Measurements from ENCODE around the gene RAB7B.
A peak's percentile ranks its signal among the peaks of the same experiment; 100 is the strongest.
"Not testable (repeated sequence)": the region's sequence is repeated elsewhere in the genome, so short reads cannot be mapped to it uniquely, and the experiment has no call there.

The RAB7B gene, protein sequence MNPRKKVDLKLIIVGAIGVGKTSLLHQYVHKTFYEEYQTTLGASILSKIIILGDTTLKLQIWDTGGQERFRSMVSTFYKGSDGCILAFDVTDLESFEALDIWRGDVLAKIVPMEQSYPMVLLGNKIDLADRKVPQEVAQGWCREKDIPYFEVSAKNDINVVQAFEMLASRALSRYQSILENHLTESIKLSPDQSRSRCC

GRCh38 chr1:206002871-206003801 lies at the start of gene RAB7B:
RAB7B (minus strand) TSS chr1:206003395; CDS start chr1:205994135, 9,260 bp downstream.
- DNase-seq, result peak; percentile 81

DNA sequence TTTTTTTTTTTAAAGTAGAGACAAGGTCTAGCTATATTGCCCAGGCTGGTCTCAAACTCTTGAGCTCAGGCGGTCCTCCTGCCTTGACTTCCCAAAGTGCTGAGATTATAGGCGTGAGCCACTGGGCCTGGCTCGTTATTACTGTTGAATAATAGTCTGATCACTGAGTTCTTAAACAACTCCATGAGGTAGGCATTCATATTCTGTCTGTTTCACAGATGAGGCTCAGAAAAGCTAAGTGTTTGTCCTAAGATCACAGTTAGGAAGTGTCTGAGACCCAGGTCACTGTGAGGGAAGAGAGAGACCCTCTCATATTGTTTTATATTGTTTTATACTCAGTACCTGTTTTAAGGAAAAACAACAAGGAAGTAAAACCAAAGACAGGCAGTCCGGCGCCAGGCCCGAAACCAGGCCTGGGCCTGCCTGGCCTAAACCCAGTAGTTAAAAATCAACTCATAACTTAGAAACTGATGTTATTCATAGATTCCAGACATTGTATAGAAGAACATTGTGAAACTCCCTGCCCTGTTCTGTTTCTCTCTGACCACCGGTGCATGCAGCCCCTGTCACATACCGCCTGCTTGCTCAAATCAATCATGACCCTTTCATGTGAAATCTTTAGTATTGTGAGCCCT lies 49.2 kb upstream of the RAB7B start:
- DNase-seq, result not testable (repeated sequence)

- no peak for DNase-seq
Measured at GRCh38 chr1:206050655-206051235, 47.5 kb upstream of the RAB7B start.

- no peak for DNase-seq
Measured at GRCh38 chr1:206049919-206050600, 46.9 kb upstream of the RAB7B start.

DNA sequence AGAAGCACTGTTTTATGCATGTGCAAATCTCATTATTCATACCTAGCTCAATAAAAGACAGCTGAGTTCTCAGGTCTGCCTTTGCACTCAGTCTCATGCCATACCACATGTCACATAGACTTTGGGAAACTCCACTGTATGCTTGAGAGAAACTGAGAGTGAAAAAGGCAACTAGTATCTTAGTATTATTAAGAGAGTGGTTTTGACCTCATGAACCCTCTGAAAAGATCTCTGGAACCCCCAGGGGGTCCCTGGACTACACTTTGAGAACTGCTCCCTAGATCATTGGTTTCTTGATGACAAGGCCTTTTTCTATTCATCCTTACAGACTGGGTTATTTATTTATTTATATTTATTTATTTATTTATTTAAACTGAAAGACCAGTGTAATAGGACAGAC lies 46.1 kb upstream of the RAB7B start:
- DNase-seq, result no peak

DNA sequence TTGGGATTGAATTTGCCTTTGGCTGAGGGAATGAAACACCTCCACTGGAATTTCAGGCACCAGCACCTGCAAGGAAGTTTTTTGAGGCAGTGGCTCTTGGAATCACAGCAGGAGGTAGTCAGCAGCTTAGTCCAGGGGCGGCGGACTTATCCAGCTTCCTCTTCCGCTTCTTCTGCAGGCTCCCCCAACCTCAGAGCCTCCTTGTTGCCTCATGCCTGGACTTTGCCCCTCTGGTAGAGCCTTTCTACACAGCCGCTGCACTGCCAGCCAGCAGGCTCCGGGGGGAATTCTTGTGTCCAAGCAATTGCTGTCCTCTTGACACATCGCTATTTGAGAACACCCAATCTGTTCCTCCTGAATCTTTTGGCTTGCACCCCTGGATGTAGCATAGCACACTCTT lies 45.4 kb upstream of the RAB7B start:
- no peak for DNase-seq

- DNase-seq, result no peak
Measured at GRCh38 chr1:206047271-206047670, 44.1 kb upstream of the RAB7B start.

GRCh38 chr1:206041640-206042039 lies 38.4 kb upstream of the RAB7B start:
- no peak for DNase-seq

- no peak for DNase-seq
Measured at GRCh38 chr1:206040328-206040727, 37.1 kb upstream of the RAB7B start.

GRCh38 chr1:206039046-206039973 lies 36.1 kb upstream of the RAB7B start:
- no peak for DNase-seq

- no peak for DNase-seq
Measured at GRCh38 chr1:206037581-206037980, 34.4 kb upstream of the RAB7B start.

DNA sequence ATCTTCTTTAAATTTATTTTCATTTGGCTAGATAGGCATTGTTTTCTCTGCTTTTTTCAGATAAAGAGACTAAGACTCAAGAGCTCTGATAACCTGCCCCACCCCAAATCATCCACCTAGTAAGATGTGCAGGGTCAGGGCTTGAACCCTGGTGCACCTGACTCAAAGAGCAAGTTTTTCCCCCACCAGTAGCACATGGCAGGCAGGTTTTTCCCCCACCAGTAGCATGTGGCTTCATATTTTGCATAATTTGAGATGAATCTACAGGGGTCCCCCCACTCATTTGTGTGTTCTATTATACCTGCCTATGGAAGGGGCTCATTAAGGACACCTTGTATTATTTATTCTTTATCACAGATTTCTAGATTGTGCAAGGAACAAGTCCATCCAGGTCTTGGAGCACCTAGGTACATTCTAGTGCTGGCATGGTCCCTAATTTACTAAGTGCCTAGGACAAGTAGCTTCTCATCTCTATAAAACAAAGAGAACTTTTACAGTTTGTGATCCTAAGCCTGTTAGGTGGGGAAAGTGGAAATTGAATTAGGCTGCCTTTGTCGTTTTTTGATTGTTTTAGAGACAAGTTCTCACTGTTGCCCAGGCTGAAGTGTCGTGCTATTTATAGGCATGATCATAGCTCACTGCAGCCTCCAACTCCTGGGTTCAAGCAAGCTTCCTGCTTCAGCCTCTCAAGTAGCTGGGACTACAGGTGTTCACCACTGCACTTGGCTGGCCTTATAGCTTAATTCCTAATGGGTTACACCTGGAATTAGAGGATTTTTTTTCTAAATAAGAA lies 33.7 kb upstream of the RAB7B start:
- DNase-seq, result no peak

DNA sequence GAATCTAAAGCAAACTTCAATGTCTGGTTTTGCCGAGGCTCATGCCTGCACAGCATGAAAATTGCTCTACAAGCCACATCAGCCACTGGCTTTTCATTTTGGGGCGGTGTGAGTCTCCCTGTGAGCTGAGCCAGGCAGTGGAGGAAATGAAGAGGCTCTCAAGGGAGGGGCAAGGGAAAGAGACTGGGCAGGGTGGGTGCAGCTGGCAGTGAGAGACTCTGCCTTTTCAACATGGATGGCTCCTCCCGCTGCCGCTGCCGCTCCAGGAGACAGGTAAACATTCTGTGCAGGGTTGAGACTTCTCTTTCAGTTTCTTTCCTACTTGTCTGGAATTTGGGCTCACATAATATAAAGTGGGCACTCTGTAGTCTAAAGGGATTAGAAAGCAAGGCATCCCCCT lies 31.8 kb upstream of the RAB7B start:
- DNase-seq, result no peak

DNA sequence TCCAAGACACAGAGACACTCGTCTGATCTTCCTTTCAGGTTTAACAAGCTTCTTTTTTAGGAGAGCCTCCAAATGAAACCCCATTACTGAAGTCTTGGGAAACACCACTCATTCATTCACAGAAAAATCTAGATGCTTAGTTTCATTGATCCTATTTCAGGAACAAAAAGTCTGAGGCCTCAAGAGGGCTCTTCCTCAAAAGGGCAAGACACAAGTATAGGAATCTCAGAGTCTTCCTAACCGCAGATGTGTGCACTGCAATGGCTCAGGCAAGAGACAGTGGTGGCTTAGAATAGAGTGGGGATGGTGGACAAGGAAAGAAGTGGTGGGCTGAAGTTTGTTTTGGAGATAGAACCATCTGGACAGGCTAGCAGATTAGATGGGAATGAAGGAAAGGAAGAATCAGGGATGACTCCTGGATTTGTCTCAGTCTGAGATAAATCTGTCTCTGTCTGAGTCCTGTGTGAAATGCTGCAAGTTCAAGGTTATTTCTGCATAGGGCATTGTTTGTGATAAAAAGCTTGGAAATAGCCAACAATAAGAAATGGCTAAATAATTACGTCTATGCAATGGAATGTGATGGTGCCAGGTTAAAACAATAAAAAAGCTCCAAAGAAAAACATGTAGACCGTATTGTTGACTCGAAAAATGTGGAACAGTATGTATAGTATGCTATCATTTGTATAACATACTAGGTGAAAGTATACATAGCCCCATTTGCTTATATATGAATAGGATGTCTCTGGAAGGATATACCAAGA lies 29.4 kb upstream of the RAB7B start:
- no peak for DNase-seq

- DNase-seq, result peak; percentile 75
Measured at GRCh38 chr1:206030714-206031113, 27.5 kb upstream of the RAB7B start.

DNA sequence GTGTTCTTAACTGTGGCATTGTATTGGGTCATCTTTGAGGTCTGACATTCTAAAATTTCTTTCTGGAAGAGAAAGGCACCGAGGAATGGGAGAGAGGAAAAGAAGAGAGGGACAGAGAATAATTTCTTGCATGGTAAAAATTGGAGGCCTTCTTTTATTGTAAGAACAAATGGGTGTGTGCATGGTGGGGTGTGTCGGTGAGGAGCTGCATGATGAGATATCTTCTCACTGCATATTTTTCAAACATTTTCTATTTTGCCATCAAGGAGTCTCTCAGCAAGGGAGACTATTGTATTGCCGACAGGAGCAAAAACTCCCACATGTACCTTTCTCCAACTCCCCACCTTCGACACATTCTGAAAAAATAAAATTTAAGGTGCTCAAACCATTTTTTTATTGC lies 27.0 kb upstream of the RAB7B start:
- DNase-seq, result no peak

GRCh38 chr1:206029484-206029883 lies 26.3 kb upstream of the RAB7B start:
- no peak for DNase-seq

- no peak for DNase-seq
Measured at GRCh38 chr1:206025283-206025820, 22.2 kb upstream of the RAB7B start.

- DNase-seq, result no peak
Measured at GRCh38 chr1:206023695-206024094, 20.5 kb upstream of the RAB7B start, which contains the start of gene CTSE. CTSE (minus strand) TSS chr1:206023895; CDS start chr1:206023791, 104 bp downstream.

- no peak for DNase-seq
Measured at GRCh38 chr1:206022766-206023165, 19.6 kb upstream of the RAB7B start.
